Trophoblast cell (in vitro differentiated cells and primary cell): Measurements from ENCODE around the gene ADORA1.

Experiments used
- DNase-seq, 2 donors: peaks; one replicate each; pipeline ENCODE4 v3.0.0-alpha.2; 2016
- H2AFZ ChIP-seq: 2 replicates; pipeline ENCODE4 v1.6.1; 2013; ENCODE audit warnings: low read length, moderate library complexity, mild to moderate bottlenecking; ENCODE audit not compliant: insufficient read depth, poor library complexity
- H2AK5ac ChIP-seq: 2 replicates; pipeline ENCODE4 v1.6.1; 2013; ENCODE audit warnings: mild to moderate bottlenecking, low read length
- H2BK120ac ChIP-seq: 2 replicates; pipeline ENCODE4 v1.6.1; 2013; ENCODE audit warnings: low read length, mild to moderate bottlenecking, moderate library complexity; ENCODE audit not compliant: insufficient read depth, poor library complexity
- H2BK12ac ChIP-seq: 2 replicates; pipeline ENCODE4 v1.6.1; 2013; ENCODE audit warnings: mild to moderate bottlenecking, low read length, moderate library complexity
- H2BK5ac ChIP-seq: 2 replicates; pipeline ENCODE4 v1.6.1; 2013; ENCODE audit warnings: low read length, low read depth, moderate library complexity, mild to moderate bottlenecking; ENCODE audit not compliant: poor library complexity
- H3K14ac ChIP-seq: 2 replicates; pipeline ENCODE4 v1.6.1; 2013; ENCODE audit warnings: mild to moderate bottlenecking, low read length
- H3K18ac ChIP-seq: 2 replicates; pipeline ENCODE4 v1.6.1; 2013; ENCODE audit warnings: mild to moderate bottlenecking, low read length
- H3K23ac ChIP-seq: 2 replicates; pipeline ENCODE4 v1.6.1; 2013; ENCODE audit warnings: low read length
- H3K27ac ChIP-seq: 2 replicates; pipeline ENCODE4 v1.5.1; 2013; ENCODE audit warnings: low read depth, mild to moderate bottlenecking, inconsistent platforms, low read length, moderate library complexity
- H3K27me3 ChIP-seq: 2 replicates; pipeline ENCODE4 v1.6.1; 2013; ENCODE audit warnings: inconsistent platforms, mild to moderate bottlenecking, low read length, moderate library complexity; ENCODE audit not compliant: insufficient read depth
- H3K36me3 ChIP-seq, 2 experiments: 1 replicate in 1 of 2; 2 replicates in 1 of 2; pipeline ENCODE4 v1.6.1; 2013; ENCODE audit warnings: low read length in 2 of 2, mild to moderate bottlenecking in 2 of 2, moderate library complexity in 1 of 2; ENCODE audit not compliant: insufficient read depth in 2 of 2, control insufficient read depth in 1 of 2
- H3K4ac ChIP-seq: 2 replicates; pipeline ENCODE4 v1.6.1; 2013; ENCODE audit warnings: low read depth, mild to moderate bottlenecking, low read length, moderate library complexity
- H3K4me1 ChIP-seq, 2 experiments: 1 replicate in 1 of 2; 2 replicates in 1 of 2; pipeline ENCODE4 v1.6.1; 2013; ENCODE audit warnings: low read length in 2 of 2, mild to moderate bottlenecking in 2 of 2, moderate library complexity in 1 of 2; ENCODE audit not compliant: insufficient read depth in 2 of 2, control insufficient read depth in 1 of 2
- H3K4me2 ChIP-seq: 2 replicates; pipeline ENCODE4 v1.6.1; 2013; ENCODE audit warnings: inconsistent platforms, mild to moderate bottlenecking, low read length, moderate library complexity
- H3K4me3 ChIP-seq: 2 replicates; pipeline ENCODE4 v1.5.1; 2013; ENCODE audit warnings: mild to moderate bottlenecking, low read depth, low read length, inconsistent platforms
- H3K79me1 ChIP-seq: one replicate; pipeline ENCODE4 v1.6.1; 2013; ENCODE audit warnings: low read length
- H3K79me2 ChIP-seq: 2 replicates; pipeline ENCODE4 v1.6.1; 2013; ENCODE audit warnings: low read length, mild to moderate bottlenecking; ENCODE audit not compliant: control insufficient read depth, insufficient read depth, poor library complexity
- H3K9ac ChIP-seq: 2 replicates; pipeline ENCODE4 v1.6.1; 2013; ENCODE audit warnings: mild to moderate bottlenecking, low read length
- H3K9me3 ChIP-seq: 2 replicates; pipeline ENCODE4 v1.6.1; 2013; ENCODE audit warnings: low read depth, mild to moderate bottlenecking, control low read depth, inconsistent platforms, low read length; ENCODE audit not compliant: insufficient read depth
- H4K12ac ChIP-seq: 2 replicates; pipeline ENCODE4 v1.6.1; 2013; ENCODE audit warnings: low read depth, mild to moderate bottlenecking, low read length, moderate library complexity
- H4K8ac ChIP-seq: 2 replicates; pipeline ENCODE4 v1.6.1; 2013; ENCODE audit warnings: low read depth, mild to moderate bottlenecking, low read length, moderate library complexity
- H4K91ac ChIP-seq: one replicate; pipeline ENCODE4 v1.6.1; 2013; ENCODE audit warnings: low read depth, mild to moderate bottlenecking, low read length, moderate library complexity
- WGBS: extraction: QIAGEN DNeasy Blood & Tissue Kit; methylation state at CpG from one replicate; pipeline ENCODE4 v1.1.7; 2013; ENCODE audit warnings: missing lambda C conversion rate; ENCODE audit not compliant: insufficient read length, insufficient coverage; ENCODE audit errors: extremely low coverage; 5-methylcytosine and 5-hydroxymethylcytosine counted together

Gene ADORA1

GRCh38 chr1:203184467-203184866, 56.9 kb downstream of the ADORA1 start:
- DNase-seq = no peak
- Histone ChIP-seq H3K79me1 (no peaks in the 10 kb centered on the region), H2AFZ (no peak overlapping the region), H3K4me1 (no peaks in the 10 kb centered on the region), H4K8ac (no peak overlapping the region), H4K12ac (no peak overlapping the region), H4K91ac (no peak overlapping the region), H3K36me3 (no peaks in the 10 kb centered on the region), H3K23ac (no peak overlapping the region), H3K79me2 (no peaks in the 10 kb centered on the region), H3K4me3 (no peak overlapping the region), H3K18ac (no peak overlapping the region), H3K14ac (no peak overlapping the region), H2BK120ac (no peak overlapping the region), H3K9ac (no peak overlapping the region), H3K4ac (no peak overlapping the region), H2AK5ac (no peak overlapping the region), H2BK12ac (no peak overlapping the region), H2BK5ac (no peak overlapping the region), H3K4me2 (no peak overlapping the region), H3K9me3 (no peaks in the 10 kb centered on the region), H3K27ac (no peak overlapping the region), H3K27me3 (no peaks in the 10 kb centered on the region)
- no CpG with 5 or more reads among the region's 4 CpGs for WGBS

DNA sequence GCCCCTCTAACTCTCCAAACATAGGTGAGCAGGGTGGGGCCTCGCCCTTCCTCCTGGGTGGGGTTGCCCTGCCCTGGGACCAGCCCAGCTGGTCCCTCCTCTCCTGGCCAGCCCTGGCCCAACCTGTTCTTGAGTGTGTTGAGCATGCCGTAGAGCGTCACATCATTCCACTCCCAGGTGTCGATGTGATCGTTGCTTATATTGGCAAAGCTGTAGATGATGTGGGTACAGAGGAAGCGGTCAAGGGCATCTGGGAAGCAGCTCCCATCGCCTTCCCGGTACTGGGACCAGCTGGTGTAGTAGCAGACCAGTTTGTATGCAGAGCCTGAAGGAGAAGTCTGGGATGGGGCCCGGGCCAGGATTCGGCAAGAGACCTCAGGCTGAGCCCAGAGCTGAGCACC, 57.5 kb downstream of the ADORA1 start:
- H4K91ac ChIP-seq = no peak overlapping the region
- H3K18ac ChIP-seq = no peak overlapping the region
- no peak overlapping the region for H3K23ac ChIP-seq
- no peak overlapping the region for H4K12ac ChIP-seq
- H3K27me3 ChIP-seq = no peaks in the 10 kb centered on the region
- no peak overlapping the region for H2BK5ac ChIP-seq
- no peak overlapping the region for H3K27ac ChIP-seq
- H2BK120ac ChIP-seq = no peak overlapping the region
- no peak overlapping the region for H3K4me2 ChIP-seq
- H3K14ac ChIP-seq = no peak overlapping the region
- H3K4ac ChIP-seq = no peak overlapping the region
- H2AK5ac ChIP-seq = no peak overlapping the region
- H3K79me2 ChIP-seq = no peaks in the 10 kb centered on the region
- no peak overlapping the region for H3K9ac ChIP-seq
- WGBS = no CpG with 5 or more reads among the region's 10 CpGs
- H2AFZ ChIP-seq = no peak overlapping the region
- H2BK12ac ChIP-seq = no peak overlapping the region
- H3K4me3 ChIP-seq = no peak overlapping the region
- no peaks in the 10 kb centered on the region for H3K79me1 ChIP-seq
- H4K8ac ChIP-seq = no peak overlapping the region
- no peaks in the 10 kb centered on the region for H3K9me3 ChIP-seq
- DNase-seq = no peak
- H3K4me1 ChIP-seq = no peaks in the 10 kb centered on the region
- no peaks in the 10 kb centered on the region for H3K36me3 ChIP-seq

DNA sequence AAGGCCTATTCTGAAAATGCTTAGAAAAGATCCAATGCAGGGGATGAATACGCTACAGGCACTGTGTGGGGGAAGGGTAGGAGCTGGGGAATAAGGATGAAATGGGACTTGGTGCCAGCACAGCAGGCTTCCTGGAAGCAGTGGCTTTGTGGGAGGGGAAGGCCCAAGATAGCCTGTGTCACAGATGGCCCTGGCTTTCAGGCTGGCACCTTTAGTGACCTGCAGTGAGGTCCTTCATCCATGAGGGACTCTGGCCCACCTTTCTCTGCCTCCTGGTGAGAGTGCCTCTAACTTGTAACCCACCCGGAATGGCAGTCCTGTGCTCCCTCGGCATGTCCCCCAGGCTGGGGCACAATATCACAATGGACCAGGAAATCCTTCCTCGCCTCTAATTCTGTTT, 58.1 kb downstream of the ADORA1 start:
- Histone ChIP-seq H3K9me3 (no peaks in the 10 kb centered on the region), H3K14ac (no peak overlapping the region), H4K12ac (no peak overlapping the region), H3K27me3 (no peaks in the 10 kb centered on the region), H3K27ac (no peak overlapping the region), H2AK5ac (no peak overlapping the region), H3K4ac (no peak overlapping the region), H3K4me3 (no peak overlapping the region), H3K4me2 (no peak overlapping the region), H3K9ac (no peak overlapping the region), H2BK120ac (no peak overlapping the region), H3K4me1 (no peaks in the 10 kb centered on the region), H4K8ac (no peak overlapping the region), H3K18ac (no peak overlapping the region), H3K79me2 (no peaks in the 10 kb centered on the region), H2AFZ (no peak overlapping the region), H3K23ac (no peak overlapping the region), H3K79me1 (no peaks in the 10 kb centered on the region), H3K36me3 (no peaks in the 10 kb centered on the region), H2BK12ac (no peak overlapping the region), H4K91ac (no peak overlapping the region), H2BK5ac (no peak overlapping the region)
- WGBS = no CpG with 5 or more reads among the region's 4 CpGs
- DNase-seq = no peak

GRCh38 chr1:203186091-203186445, 58.5 kb downstream of the ADORA1 start:
- Histone ChIP-seq H4K12ac (no peak overlapping the region), H3K27ac (no peak overlapping the region), H3K9me3 (no peaks in the 10 kb centered on the region), H2BK5ac (no peak overlapping the region), H2BK12ac (no peak overlapping the region), H3K79me2 (no peaks in the 10 kb centered on the region), H3K9ac (no peak overlapping the region), H3K4me2 (no peak overlapping the region), H4K91ac (no peak overlapping the region), H3K79me1 (no peaks in the 10 kb centered on the region), H2AFZ (no peak overlapping the region), H3K4ac (no peak overlapping the region), H4K8ac (no peak overlapping the region), H3K36me3 (no peaks in the 10 kb centered on the region), H3K18ac (no peak overlapping the region), H3K4me3 (no peak overlapping the region), H2AK5ac (no peak overlapping the region), H3K23ac (no peak overlapping the region), H3K27me3 (no peaks in the 10 kb centered on the region), H2BK120ac (no peak overlapping the region), H3K4me1 (no peaks in the 10 kb centered on the region), H3K14ac (no peak overlapping the region)
- no CpG with 5 or more reads among the region's 5 CpGs for WGBS
- no peak for DNase-seq
